GM19372 (cell line): Measurements from ENCODE around the gene PALLD.

Experiments
- ATAC-seq: cut with Tn5 transposase; IDR thresholded peaks from one replicate; pipeline ENCODE4 v1.9.1; 2021; ENCODE audit warnings: mild to moderate bottlenecking, low read depth, moderate library complexity; ENCODE audit not compliant: unreplicated experiment

The PALLD gene

DNA sequence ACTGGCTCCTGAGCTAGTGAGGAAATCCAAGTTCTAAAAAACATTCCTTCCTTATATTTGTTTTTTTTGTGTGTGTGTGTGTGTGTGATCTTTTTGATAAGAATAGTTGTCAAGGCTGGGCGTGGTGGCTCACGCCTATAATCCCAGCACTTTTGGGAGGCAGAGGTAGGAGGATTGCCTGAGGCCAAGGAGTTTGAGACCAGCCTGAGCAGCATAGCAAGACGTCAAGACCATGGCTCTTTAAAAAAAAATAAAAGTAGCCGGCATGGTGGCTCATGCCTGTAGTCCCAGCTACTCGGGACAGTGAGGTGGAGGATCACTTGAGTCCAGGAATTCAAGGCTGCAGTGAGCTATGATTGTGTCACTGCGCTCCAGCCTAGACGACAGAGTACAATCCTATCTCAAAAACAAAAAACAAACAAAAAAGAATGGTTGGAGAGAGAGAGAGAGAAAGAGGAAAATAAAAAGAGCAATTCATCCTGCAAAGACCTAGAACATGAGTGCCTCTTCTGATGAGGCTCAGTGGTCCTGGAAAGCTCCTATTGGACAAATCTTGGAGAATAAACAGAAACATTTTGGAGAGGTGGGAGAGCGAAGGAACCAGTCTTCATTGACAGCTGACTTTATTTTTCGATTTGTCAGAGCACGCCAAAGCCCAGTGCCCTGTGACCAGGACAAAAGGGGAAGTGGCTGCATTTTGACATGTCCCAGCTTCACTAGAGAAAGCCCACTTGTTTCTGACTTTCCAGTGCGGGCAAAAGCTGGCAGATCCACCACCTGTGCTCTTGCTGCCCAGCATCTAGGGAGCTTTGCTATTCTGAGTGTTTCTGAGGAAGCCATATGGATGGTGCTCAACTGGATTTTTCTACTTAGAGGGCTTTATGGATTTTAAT lies 244.7 kb downstream of the PALLD start:
- no peak for ATAC-seq

DNA sequence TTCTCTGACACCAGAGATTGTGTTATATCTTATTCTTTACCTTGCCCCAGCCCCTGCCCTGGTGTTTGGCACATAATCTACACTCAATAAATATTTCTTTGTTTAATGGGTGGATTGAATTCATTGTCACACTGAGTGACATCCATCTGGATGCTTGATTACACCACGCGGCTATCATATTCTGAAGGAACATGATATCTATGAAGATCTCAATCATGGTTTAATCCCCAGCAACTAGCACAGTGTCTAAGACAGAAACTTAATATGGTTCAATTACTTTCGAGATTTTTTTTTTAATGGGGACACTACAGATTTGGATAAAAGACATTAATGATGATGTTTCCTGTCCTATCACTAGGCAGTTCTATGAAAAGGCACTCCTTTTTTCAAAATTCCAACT lies 246.3 kb downstream of the PALLD start:
- ATAC-seq = no peak

DNA sequence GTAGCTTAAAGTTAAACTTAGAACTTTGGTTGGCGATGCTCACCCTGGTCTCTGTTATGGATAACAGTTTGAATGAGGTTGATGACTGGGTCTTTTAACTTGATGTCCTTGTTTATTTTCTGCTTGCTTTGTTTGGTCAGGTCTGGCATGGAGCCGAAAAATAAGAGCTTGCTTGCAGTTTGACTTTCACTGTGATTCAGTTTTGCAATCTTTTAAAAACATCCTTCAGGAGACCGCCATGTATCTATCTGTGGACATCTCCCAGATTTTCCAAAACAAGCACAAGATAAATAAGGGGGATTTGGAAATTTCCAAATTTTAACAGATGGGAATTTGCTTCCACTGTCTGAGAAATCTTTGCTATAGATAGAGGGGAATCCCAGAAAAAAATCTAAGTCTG lies 246.7 kb downstream of the PALLD start:
- ATAC-seq = no peak

DNA sequence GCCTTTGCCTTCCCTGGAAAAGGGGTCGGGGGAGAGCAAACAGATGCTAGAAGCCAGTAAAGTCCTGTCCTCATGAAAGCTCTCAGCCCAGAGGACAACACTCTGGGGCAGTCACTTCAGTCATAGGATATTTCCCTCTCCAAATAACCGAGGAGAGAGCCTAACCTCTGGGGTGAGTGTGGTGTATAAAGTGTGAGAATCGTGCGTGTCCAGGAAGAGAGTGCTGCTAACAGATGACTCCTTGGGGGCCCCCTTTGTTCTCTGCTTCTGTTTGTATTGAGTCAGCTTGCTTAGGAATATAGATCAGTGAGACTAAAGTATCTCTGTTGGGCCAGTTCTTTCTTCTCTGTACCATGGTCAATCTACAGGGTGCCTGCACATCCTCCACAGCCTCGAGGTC lies 247.2 kb downstream of the PALLD start:
- no peak for ATAC-seq

DNA sequence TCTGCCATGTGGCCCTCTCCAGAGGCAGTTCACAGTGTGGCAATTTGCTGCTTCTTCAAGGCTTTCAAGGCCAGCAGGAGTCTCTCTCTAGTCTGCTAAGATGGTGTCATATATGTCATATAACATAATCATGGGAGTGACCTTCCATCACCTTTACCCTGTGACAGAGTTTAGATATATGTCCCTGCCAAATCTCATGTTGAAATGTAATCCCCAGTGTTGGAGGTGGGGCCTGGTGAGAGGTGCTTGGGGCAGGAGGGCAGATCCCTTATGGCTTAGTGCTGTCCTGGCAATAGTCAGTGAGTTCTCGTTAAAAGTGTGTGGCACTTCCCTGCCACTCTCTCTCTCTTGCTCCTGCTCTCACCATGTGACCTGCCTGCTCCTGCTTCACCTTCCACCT lies 252.0 kb downstream of the PALLD start:
- ATAC-seq = no peak

DNA sequence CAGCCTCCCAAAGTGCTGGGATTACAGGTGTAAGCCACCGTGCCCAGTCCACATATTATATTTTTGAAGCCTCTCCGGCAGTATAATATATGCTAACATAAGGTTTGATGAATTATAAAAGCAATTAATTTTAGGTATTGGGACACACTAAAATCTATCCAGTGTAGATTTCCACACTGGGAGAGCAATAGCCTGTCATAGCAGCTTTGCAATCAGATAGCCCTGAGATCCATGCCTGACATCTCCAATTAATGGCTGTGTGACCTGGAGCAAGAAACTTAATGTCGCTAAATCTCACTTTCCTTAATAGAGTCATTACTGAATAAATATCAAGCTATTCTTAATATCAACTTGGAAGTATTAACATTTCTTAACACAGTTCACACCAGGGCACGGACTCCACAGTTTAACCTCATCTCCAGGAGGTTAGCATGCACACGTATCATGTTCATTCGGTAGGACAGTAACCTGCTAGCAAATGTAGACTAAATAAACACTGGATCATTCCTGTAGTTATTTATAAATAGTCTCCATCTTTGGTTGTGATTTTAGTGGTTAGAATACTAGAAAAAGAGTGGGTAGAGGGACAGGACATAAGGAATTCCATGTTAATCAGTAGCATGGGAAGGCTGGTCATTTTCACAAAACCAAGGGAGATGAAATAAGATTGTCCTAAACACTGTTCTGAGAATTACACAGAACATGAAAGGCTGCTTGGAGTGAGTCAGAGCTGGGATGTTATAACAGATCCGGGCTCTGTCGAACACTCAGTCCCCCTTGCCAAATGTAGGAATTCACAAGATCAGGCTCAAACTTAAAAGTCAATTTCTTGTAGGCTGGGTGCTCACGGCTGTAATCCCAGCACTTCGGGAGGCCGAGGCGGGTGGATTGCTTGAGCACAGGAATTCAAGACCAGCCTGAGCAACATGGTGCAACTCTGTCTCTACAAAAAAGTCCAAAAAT lies 254.7 kb downstream of the PALLD start:
- no peak for ATAC-seq

DNA sequence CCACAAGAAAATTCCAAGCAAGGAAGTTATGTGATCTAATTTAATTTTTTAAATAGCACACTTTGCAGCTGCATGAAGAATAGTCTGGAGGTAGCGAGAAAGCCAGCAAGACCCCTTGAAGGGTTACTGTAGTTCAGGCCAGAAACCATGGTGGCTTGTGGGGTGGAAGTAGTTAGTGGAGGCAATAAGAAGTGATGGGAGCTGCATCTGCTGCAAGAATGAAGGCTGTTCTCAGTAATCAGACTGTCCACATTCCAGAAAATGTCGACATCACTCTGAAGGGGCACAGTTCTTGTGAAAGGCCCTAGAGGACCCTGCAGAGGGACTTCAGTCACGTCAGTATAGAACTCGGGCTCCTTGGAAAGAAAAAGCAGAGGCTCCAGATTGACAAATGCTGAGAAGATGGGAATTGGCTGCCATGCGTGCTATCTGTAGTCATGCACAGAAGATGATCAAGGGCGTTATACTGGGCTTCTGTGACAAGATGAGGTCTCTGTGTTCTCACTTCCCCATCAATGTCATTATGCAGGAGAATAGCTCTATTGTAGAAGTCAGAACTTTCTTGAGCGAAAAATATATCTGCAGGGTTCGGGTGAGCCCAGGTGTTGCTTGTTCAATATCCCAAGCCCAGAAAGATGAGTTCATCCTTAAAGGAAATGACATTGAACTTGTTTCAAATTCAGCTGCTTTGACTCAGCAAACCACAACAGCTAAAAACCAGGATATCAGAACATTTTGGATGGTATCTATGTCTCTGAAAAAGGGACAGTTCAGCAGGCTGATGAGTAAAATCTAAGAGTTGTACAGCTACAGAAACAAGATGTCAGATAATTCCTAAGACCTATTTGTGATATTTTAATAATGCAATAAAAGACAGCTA lies 259.0 kb downstream of the PALLD start:
- no peak for ATAC-seq

DNA sequence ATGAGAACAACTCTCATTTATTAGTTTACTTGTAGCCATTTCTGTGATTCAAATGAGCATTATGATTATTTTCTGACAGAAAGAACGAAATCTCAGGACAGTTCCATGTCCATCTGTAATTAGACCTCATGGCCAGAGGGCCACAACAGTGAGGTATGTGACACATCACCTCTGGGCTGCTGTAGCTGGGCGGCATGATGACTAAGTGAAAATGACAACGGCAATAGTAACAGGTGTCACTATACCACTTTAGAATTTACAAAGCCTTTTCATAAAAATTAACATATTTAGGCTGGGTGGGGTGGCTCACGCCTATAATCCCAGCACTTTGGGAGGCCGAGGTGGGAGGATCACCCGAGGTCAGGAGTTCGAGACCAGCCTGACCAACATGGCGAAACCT lies 260.6 kb downstream of the PALLD start:
- no peak for ATAC-seq

DNA sequence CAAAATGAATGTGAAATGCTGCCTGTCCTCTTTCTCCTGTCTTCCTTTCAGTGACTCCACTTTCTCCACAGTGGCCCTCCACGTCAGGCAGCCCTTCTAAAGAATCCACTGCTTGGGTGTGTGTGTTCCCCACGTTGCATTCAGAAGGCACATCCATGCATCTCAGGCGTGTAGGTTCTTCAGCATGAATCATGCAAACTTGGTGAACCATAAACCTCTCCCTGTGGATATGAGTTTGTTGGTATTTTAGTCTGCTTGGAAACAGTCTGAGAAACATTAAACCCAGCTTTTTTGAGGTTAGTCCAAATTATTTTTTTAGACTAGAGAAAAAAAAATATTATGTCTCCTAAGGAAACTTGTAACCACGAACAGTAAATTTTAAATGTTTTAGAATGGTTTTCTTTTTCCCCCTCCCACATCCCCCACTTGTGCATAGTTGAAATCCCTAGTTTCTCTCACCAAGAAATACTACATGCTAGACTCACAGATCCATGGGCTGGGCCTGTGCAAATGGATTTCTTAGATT lies 261.6 kb downstream of the PALLD start:
- no peak for ATAC-seq

DNA sequence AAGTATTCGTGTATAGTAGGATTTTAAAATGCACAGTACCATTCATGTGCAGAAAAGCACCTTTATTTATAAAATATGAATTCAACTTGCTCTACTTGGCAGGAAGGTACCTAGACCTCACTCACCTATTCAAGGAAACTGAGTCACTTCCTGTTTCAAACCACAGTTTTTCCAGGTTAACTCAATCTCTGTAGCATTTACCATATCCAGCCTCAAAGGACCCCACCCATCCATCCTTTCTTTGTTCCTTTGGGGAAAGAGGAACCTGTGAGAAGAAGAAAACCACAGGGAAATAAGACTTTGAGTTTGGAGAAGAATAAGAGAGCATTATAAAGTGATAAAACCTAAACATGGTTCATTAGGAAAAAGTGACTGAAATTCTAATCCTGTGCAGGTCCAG lies 262.5 kb downstream of the PALLD start:
- ATAC-seq = no peak

DNA sequence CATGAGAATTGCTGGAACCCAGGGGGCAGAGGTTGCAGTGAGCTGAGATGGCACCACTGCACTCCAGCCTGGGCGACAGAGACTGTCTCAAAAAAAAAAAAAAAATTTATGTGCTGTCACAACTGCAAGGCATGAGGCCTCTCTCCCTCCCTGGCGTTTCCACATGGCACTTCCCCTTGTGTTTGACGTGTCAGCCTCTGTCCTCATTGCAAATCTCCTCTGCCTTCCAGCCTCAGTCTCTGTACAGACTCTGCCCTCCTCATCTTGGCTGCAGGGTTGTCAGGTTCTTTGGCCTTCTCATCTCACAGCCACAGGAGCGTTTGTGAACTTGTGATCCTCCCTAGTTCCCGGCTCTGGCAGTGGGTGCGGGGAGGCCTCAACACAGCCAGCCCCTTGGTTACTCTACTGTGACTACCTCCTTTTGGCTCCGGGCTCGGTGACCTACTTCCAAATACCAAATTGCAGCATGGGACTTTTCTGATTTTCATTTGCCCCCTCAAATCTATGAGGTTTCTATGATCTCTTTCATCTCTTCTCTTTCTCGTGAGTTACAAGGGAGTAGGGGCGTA lies 263.2 kb downstream of the PALLD start:
- no peak for ATAC-seq

DNA sequence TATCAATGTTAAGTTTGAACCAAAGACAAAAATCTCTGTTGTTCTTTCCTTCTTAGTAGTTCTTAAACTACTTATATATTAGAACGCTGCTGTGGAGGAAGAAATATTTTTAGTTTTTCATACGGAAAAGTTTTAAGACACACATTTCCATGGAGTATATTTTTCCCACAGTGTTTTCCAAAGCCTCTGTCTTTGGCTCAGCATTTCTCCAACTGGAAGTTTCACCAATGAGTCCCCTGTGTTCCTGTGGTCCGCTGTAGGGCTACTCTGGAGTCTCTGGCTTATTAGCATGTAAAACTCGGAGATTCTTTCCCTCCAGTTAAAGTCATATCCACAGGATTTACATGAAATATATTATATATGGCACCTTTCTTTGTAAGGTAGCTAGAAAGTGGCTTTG lies 264.2 kb downstream of the PALLD start:
- no peak for ATAC-seq

DNA sequence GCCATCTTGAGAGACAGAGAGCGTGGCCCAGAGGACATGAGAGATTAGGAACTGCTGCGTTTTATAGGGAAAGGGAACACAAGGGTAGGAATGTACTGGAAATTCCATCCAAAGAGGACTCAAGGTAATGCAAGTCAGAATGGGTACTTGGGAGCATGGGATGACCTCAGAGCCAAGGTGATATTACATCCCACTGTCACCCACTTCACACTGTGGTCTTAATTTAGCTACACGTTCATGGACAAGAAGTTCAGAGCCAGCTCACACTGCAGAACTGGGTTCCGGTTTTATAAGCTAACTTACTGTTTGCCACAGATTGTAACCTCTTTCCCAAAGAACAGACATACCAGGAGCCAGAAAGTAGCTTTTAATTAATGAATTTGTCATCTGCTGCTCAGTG lies 268.5 kb downstream of the PALLD start:
- no peak for ATAC-seq

DNA sequence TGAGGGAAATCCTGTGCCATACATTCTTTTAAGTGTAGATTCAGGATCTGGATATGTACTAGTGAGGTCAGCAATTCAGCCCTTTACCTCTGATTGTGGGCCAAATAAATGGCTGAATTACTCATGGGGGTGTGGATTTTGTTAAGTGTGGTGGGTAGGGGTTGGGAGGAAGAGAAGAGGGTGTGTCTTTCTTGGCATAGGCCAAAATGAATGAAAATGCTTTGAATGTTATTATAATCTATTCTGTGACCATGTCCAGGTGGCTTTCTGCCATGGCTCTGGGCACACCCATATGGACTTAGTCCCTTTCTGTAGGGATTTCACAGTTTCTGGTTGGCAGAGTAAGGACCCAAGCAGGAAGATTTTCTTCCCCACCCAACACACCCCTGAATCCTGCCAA lies 268.9 kb downstream of the PALLD start:
- ATAC-seq = no peak

DNA sequence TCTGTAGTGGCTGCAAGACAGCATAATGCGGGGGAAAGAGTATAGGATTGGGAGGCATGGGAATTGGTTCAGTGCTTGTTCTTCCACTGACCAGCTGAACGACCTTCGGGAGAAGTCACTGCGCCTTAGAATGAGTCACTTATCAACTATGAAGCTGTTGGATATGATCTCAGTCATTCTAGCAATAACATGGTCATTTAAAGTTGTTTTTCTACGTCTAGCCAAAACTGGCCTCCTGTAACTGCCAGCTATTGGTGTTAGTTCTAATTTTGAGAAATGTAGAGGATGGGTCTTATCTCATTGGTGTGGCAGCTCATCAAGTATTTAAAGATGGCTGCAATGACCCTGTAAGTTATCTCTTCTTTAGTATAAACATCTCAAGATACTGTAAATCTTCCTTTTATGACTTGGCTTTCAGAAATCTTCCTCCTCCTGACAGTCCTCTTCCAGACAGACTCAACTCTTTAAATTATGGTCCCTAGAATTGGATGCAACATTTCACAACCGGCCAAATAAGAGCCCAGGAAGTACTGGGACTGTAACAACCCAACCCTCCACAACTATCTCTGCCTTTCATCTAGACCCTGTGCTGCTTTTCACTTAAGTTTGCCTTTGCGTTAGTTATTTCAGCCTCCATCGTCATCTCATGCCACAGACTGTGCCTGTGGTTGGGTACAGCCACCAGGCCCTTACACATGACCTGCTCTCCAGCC lies 269.9 kb downstream of the PALLD start:
- no peak for ATAC-seq

DNA sequence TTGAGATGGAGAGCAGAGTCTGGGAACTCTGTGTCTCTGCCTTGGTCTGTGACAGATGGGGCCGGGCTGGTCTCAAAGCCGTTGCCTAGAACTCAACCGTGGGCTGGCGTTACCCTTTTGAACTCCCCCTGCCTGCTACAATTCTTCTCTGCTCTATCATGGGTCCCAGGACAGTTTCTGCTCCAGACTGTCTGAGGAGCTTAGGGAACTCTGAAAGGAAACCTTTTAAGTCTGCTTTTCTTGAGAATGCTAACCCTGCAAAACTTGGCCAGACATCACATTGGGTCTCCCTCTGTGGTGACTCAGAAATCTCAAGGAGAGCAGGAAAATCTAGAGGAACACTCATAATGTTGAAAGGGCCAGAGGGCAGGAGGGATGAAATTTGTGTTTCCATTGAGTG lies 272.6 kb downstream of the PALLD start:
- ATAC-seq = no peak

DNA sequence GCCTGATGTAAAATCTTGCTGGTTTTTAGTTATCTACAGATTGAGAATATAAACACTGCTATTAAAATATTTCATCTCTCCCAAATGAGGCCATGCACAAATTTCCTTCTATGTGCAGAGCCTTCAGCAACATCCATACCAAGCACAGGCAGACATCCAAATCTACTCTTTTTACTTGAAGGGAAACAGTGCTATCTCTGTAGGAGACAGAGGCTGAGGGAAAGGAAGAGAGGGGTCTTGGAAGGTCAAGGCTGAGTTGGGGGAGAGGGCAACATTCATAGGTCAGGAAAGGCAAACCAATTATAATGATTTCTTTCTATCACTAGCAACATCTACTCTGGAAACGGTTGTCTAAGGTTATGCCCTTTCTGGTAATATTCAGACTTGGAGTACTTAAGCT lies 273.0 kb downstream of the PALLD start:
- no peak for ATAC-seq

DNA sequence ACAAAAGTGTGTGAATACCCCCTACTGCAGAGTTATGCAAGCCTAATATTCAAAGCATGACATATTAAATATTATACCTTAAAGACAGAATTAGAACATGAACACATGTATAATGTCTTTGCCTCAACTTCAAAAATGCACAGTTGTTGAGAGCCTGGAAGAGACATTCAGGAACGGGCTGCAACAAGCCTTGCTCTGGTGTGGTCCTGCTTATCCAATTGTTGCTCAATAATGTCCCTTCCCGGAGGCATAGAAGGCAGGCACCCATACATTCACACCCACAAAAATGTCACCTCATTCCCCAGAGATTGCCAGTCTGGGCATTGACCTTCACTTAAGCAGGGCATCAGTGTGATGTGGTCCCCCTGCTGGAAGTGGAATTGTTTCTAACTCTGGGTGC lies 274.4 kb downstream of the PALLD start:
- no peak for ATAC-seq
